PC-3 (cell line): ENCODE results near the gene STPG2. TPM values are rescaled to one million over a fixed set of nuclear protein-coding genes. Genes with fewer than 3 reads are reported as not detected.

Source experiments
- ATAC-seq: fragments of 200-7000 bp; cut with Tn5 transposase; 2 replicates; pipeline ENCODE4 v1.9.1; 2020; ENCODE audit warnings: mild to moderate bottlenecking, moderate library complexity
- BruUV-seq: library from RNA; stranded (reverse); fragments of 400-500 nt; replicated peaks from 2 replicates; lab custom pipeline; 2021; lab: Mats Ljungman, UMichigan
- CTCF ChIA-PET: fragments of 300-600 bp; sonication (Branson Sonifier 250); formaldehyde crosslinking; loops from one replicate; lab custom pipeline; 2022; ENCODE audit warnings: antibody characterized with exemption; lab: Charles Lee
- POLR2A ChIA-PET: fragments of 300-600 bp; sonication (Branson Sonifier 250); formaldehyde crosslinking; loops from one replicate; lab custom pipeline; 2022; ENCODE audit warnings: antibody characterized with exemption; ENCODE audit not compliant: unreplicated experiment; lab: Charles Lee
- DNase-seq: peaks from one replicate; pipeline ENCODE4 v3.0.0-alpha.2; 2015
- H2AFZ ChIP-seq: fragments of 300-600 bp; sonication (generic); 2 replicates; pipeline ENCODE4 v1.6.0; 2016; ENCODE audit warnings: antibody characterized with exemption, low read length
- H3F3A ChIP-seq: fragments of 300-600 bp; sonication (generic); one replicate; pipeline ENCODE4 v1.6.0; 2017; ENCODE audit warnings: antibody characterized with exemption, low read length, control low read depth, mild to moderate bottlenecking; ENCODE audit not compliant: unreplicated experiment
- H3K27ac ChIP-seq: fragments of 300-600 bp; sonication (generic); 2 replicates; pipeline ENCODE4 v1.5.1; 2016; ENCODE audit warnings: mild to moderate bottlenecking, low read length
- H3K27me3 ChIP-seq: fragments of 300-600 bp; sonication (generic); 2 replicates; pipeline ENCODE4 v1.6.1; 2016; ENCODE audit warnings: low read length, mixed read lengths
- H3K36me3 ChIP-seq: fragments of 300-600 bp; sonication (generic); 2 replicates; pipeline ENCODE4 v1.6.1; 2016; ENCODE audit warnings: low read depth, mixed run types, low read length, mixed read lengths
- H3K4me1 ChIP-seq: fragments of 300-600 bp; sonication (generic); 2 replicates; pipeline ENCODE4 v1.5.1; 2016; ENCODE audit warnings: low read length; ENCODE audit not compliant: insufficient read depth
- H3K4me2 ChIP-seq: fragments of 300-600 bp; sonication (generic); 2 replicates; pipeline ENCODE4 v1.6.0; 2016; ENCODE audit warnings: low read length
- H3K4me3 ChIP-seq: fragments of 300-600 bp; sonication (generic); 2 replicates; pipeline ENCODE4 v1.5.1; 2016; ENCODE audit warnings: mild to moderate bottlenecking, low read length, mixed read lengths
- H3K79me2 ChIP-seq: fragments of 300-600 bp; sonication (generic); 2 replicates; pipeline ENCODE4 v1.6.1; 2017; ENCODE audit warnings: low read length, mixed read lengths
- H3K9ac ChIP-seq: fragments of 300-600 bp; sonication (generic); 2 replicates; pipeline ENCODE4 v1.6.0; 2016; ENCODE audit warnings: mild to moderate bottlenecking, low read length
- H3K9me2 ChIP-seq: fragments of 300-600 bp; sonication (generic); replicated peaks from 2 replicates; pipeline ENCODE4 v1.6.1; 2016; ENCODE audit warnings: mixed run types, low read length, mixed read lengths
- H3K9me3 ChIP-seq: fragments of 300-600 bp; sonication (generic); 2 replicates; pipeline ENCODE4 v1.6.1; 2016; ENCODE audit warnings: low read length, mixed read lengths
- H4K20me1 ChIP-seq: fragments of 300-600 bp; sonication (generic); 2 replicates; pipeline ENCODE4 v1.6.1; 2016; ENCODE audit warnings: low read length, mixed read lengths
- EZH2 ChIP-seq: fragments of 300-600 bp; sonication (generic); IDR thresholded peaks from one replicate; pipeline ENCODE4 v1.6.1; 2017; ENCODE audit warnings: antibody characterized with exemption, mild to moderate bottlenecking, low read length; ENCODE audit not compliant: unreplicated experiment
- EZH2phosphoT487 ChIP-seq: fragments of 300-600 bp; sonication (generic); IDR thresholded peaks from 2 replicates; pipeline ENCODE4 v1.6.1; 2018; ENCODE audit warnings: mild to moderate bottlenecking, antibody characterized with exemption, low read length, borderline replicate concordance
- intact Hi-C: fragments of 100-400 bp; cut with micrococcal nuclease; formaldehyde crosslinking; loops from 2 replicates; pipeline ENCODE4 v1.9.0; 2023
- total RNA-seq: library from RNA; depleted of rRNA; stranded (reverse); fragments of >200 nt; gene quantifications from 2 replicates; pipeline ENCODE4 v1.2.3, GENCODE V29; 2014
- TF ChIP-seq, protein P1 (sequence below): fragments of 300-600 bp; sonication (generic); conservative IDR thresholded peaks from 2 replicates; pipeline ENCODE4 v1.5.1; 2017; ENCODE audit warnings: antibody characterized with exemption, low read depth, mild to moderate bottlenecking, low read length

The STPG2 gene
- total RNA-seq, 1 experiment from 2014 or later = not detected

DNA sequence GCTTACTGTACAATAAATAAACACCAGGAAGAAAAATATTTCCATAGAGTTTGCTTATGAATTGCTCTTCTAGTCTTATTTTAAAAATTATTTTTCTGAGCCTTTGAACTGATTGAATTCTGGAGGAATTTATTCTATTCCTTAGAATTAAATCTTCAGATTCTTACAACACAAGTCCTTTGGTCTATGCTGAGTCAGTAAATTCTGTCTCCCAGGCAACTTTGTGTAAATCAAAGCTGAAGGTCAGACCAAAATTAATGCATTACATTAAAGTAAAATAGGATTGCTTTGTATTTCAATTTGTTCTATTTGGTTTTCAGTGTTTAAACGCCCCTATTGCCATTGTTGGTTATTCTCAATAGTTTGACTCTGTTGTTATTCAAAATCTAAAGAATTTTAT, 26.8 kb upstream of the STPG2 start:
- no peak overlapping the region for H3K4me2 ChIP-seq
- H3K27ac ChIP-seq = no peak overlapping the region
- H3K9me2 ChIP-seq = no peaks in the 10 kb centered on the region
- no peak overlapping the region for H3K4me3 ChIP-seq
- H3K79me2 ChIP-seq = no peaks in the 10 kb centered on the region
- no peaks in the 10 kb centered on the region for H3K36me3 ChIP-seq
- no peaks in the 10 kb centered on the region for H3K9me3 ChIP-seq
- no TSS peak for BruUV-seq
- no peaks in the 10 kb centered on the region for H3K27me3 ChIP-seq
- intact Hi-C loops = no loop called here
- H3K9ac ChIP-seq = no peak overlapping the region
- no peaks in the 10 kb centered on the region for H4K20me1 ChIP-seq
- H3F3A ChIP-seq = no peaks in the 10 kb centered on the region
- POLR2A ChIA-PET = no interaction called here
- H3K4me1 ChIP-seq = peaks cover 20% of the 10 kb centered on the region
- DNase-seq (no peak), ATAC-seq (no peak)
- CTCF ChIA-PET = no interaction called here
- H2AFZ ChIP-seq = no peak overlapping the region
- TF ChIP-seq EZH2phosphoT487 (no peak), EZH2 (no peak)
- TF ChIP-seq, protein P1, sequence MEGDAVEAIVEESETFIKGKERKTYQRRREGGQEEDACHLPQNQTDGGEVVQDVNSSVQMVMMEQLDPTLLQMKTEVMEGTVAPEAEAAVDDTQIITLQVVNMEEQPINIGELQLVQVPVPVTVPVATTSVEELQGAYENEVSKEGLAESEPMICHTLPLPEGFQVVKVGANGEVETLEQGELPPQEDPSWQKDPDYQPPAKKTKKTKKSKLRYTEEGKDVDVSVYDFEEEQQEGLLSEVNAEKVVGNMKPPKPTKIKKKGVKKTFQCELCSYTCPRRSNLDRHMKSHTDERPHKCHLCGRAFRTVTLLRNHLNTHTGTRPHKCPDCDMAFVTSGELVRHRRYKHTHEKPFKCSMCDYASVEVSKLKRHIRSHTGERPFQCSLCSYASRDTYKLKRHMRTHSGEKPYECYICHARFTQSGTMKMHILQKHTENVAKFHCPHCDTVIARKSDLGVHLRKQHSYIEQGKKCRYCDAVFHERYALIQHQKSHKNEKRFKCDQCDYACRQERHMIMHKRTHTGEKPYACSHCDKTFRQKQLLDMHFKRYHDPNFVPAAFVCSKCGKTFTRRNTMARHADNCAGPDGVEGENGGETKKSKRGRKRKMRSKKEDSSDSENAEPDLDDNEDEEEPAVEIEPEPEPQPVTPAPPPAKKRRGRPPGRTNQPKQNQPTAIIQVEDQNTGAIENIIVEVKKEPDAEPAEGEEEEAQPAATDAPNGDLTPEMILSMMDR = no peak

DNA sequence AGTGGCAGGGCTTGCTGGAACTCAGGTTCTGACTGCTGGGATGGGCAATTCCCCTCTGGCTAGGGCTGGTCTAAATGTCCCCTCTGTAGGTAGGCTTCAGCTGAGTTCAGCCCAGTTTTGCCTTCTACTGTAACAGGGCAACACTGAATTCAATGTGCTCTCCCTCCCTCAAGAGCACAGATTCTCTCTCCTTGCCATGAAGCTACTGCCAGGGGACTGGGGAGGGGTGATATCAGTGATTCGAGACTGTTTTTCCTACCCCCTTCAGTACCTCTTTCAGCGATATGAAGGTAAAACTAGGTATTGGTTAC, 23.4 kb upstream of the STPG2 start:
- intact Hi-C loops = no loop called here

More for the DNA sequence above, 23.4 kb upstream of the STPG2 start:
- H3K27me3 ChIP-seq = no peaks in the 10 kb centered on the region
- no TSS peak for BruUV-seq
- H3K4me2 ChIP-seq = peak overlapping the region; percentile 73
- H3K4me3 ChIP-seq = no peak overlapping the region
- POLR2A ChIA-PET = interaction anchor here (0.6 kb wide), 1 partner anchor 24 kb away, joined by 8 read pairs; no protein-coding TSS in a partner anchor
- DNase-seq = no peak
- no peaks in the 10 kb centered on the region for H3F3A ChIP-seq
- H3K4me1 ChIP-seq = peaks cover 20% of the 10 kb centered on the region
- no peaks in the 10 kb centered on the region for H3K9me3 ChIP-seq
- H3K27ac ChIP-seq = no peak overlapping the region
- H3K79me2 ChIP-seq = no peaks in the 10 kb centered on the region
- H2AFZ ChIP-seq = peak overlapping the region; percentile 53; the same call in 1 of the 2 replicates
- CTCF ChIA-PET = no interaction called here
- TF ChIP-seq EZH2phosphoT487 = no peak
- TF ChIP-seq, protein P1 = no peak
- TF ChIP-seq EZH2 = no peak
- no peak overlapping the region for H3K9ac ChIP-seq
- H3K36me3 ChIP-seq = no peaks in the 10 kb centered on the region
- H3K9me2 ChIP-seq = no peaks in the 10 kb centered on the region
- no peaks in the 10 kb centered on the region for H4K20me1 ChIP-seq
- ATAC-seq = no peak
